GM18508 (cell line): ENCODE data around the gene DIAPH1.
A peak's percentile ranks its signal among the peaks of the same experiment; 100 is the strongest.

Experiments
- ATAC-seq: cut with Tn5 transposase; IDR thresholded peaks from one replicate; pipeline ENCODE4 v1.9.1; 2021; ENCODE audit warnings: moderate number of reproducible peaks; ENCODE audit not compliant: insufficient read depth, unreplicated experiment

DIAPH1 gene

GRCh38 chr5:141524604-141525597 lies 93.9 kb downstream of the DIAPH1 start:
- peak; percentile 68 for ATAC-seq

GRCh38 chr5:141523991-141524390 lies 94.8 kb downstream of the DIAPH1 start:
- no peak for ATAC-seq

- ATAC-seq: no peak
Measured at GRCh38 chr5:141522301-141522700, 96.5 kb downstream of the DIAPH1 start.

- no peak for ATAC-seq
Measured at GRCh38 chr5:141521244-141521781, 97.5 kb downstream of the DIAPH1 start.

GRCh38 chr5:141519605-141520565 lies 98.9 kb downstream of the DIAPH1 start:
- ATAC-seq: no peak

GRCh38 chr5:141518618-141519015 lies 100.2 kb downstream of the DIAPH1 start:
- no peak for ATAC-seq

- ATAC-seq: no peak
Measured at GRCh38 chr5:141517880-141518617, 100.8 kb downstream of the DIAPH1 start.

- ATAC-seq: no peak
Measured at GRCh38 chr5:141517312-141517711, 101.5 kb downstream of the DIAPH1 start.

- no peak for ATAC-seq
Measured at GRCh38 chr5:141516672-141517025, 102.2 kb downstream of the DIAPH1 start.

GRCh38 chr5:141515946-141516671 lies 102.7 kb downstream of the DIAPH1 start:
- ATAC-seq: no peak

- no peak for ATAC-seq
Measured at GRCh38 chr5:141515141-141515540, 103.7 kb downstream of the DIAPH1 start.

GRCh38 chr5:141514330-141515133 lies 104.3 kb downstream of the DIAPH1 start:
- no peak for ATAC-seq

- no peak for ATAC-seq
Measured at GRCh38 chr5:141513627-141514329, 105.0 kb downstream of the DIAPH1 start.

- ATAC-seq: no peak
Measured at GRCh38 chr5:141512911-141513626, 105.7 kb downstream of the DIAPH1 start.

GRCh38 chr5:141512390-141512910 lies 106.3 kb downstream of the DIAPH1 start:
- ATAC-seq: no peak

GRCh38 chr5:141511771-141512325 lies 107.0 kb downstream of the DIAPH1 start:
- ATAC-seq: no peak
